GM18517 (cell line): Measurements from ENCODE around the gene PANX3.

ENCODE experiments used
- ATAC-seq: cut with Tn5 transposase; IDR thresholded peaks from one replicate; pipeline ENCODE4 v1.9.1; 2021; ENCODE audit warnings: mild to moderate bottlenecking, moderate library complexity; ENCODE audit not compliant: unreplicated experiment

The PANX3 gene

DNA sequence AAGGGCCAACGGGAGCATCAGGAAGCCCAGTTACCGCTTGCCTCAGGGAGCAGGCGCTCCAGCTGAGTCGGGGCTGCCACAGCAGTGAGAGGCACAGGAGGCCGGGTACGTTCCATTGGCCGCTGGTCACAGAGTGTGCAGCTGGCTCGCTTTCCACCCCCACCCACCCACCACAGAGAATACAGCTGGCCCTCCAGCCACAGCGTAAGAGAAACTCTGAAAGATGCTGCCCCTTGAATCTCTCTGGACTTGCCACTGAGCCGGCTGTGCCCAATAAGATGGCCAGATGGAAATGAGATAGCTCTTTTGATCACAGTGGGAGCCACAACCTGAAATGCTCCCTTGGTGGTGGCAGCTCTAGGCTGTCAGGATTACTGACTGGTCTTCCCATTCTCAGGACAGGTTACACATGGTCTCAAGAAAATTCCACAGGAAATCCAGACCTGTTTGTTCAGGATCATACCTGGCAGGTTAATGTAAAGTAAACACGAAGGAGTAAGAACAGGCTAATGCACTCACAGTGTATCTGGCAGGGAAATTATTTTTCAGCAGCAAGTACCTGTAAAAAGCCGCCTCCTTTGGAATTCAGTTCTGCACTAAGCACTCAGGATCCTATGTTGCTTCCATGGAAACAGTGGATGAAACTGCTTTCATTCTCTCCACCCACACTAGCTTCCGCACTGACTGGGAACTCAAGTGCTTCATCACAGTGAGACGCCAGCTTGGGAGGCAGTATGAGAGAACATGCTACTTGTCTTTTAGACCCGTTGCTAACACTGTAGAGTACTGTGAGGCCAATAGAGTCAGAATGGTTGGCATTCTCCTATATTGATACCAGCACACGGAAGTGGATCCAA, 45.8 kb downstream of the PANX3 start:
- no peak for ATAC-seq

DNA sequence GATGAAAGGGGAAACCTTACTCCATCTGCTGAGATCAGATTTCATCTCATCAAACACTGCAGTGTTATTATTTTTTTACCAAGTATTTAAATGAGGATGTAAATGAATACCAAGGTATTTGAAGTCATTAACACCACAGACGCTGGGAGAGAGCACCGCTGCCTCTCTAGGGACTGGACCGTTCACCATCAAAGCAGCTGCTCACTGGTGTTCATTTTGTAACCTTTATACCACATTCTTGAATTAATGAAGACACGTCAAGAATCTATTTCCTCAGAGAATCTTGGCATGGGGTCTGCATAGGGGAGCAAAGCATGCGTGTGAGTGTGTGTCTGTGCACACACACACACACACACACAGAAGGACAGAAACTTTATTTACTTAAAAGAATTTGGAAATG, 46.7 kb downstream of the PANX3 start:
- ATAC-seq, result no peak

DNA sequence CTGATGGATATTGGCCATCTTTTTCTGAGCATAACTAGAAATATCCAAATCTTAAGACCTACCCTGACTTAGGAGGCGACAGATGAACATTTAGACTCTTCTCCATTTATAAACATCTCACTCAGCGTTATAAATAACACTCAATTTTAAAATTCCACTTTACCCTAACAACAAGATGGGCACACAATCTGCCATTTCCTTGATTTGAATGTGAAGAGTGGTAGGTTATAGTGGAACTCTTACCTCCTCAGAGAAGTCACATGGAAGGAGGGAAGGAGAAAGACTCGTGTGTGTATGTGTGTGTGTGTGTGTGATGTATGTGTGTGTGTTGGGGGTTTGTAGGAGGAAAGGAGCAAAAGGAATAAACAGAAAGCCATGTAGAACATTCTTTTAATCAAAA, 47.3 kb downstream of the PANX3 start:
- no peak for ATAC-seq

DNA sequence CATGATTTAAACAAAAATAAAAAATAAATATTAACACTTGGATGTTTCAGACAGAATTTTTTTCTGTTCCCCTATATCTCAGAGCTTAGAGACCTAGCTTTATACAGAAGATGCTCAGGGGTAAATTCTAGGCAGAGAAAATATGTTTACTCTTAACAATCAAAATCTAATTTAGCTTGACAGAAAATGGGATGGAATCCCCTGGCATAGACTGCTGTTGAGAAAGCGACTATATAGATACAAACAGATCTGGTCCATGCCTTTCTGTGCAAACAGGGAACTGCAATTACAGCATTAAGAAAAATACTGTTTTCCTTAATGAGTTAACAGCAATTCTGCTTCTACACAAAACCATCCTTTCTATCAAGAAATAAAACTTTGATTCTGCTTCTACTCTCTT, 47.8 kb downstream of the PANX3 start:
- no peak for ATAC-seq

DNA sequence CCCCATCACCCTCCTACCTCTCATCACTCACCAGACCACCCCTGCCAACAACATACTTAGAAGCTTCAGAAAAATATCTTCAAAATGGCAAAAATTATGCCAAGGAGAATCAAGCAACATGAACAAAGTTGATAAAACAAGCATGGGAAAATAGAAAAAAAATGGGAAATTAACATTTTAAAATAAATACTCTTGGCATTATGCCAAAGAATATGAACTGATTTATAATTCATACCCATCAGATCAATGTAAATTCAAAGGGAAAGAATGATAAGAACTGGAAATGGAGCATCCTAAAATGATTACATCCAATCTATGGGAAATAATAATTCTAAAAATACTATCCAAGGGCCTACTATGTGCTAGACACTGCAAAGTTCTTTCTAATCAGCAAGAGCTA, 50.3 kb downstream of the PANX3 start:
- no peak for ATAC-seq

DNA sequence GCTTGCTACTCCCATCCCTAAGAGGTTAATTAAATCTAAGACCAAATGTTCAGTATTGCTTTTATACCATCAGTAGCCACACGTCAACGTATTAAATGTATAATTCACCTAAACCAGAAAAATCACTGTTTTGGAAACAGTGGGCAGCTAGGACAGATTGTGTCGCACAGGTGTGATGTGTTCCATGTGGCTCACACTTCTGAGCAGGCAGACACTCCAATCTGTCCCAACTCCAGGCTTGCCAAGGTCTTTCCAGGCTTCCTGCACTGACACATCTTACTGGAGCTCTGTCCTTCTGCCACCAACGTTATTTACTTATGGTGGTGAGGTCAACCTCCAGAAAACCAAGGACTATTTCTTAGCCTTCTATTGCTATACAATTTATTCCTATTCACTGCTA, 50.9 kb downstream of the PANX3 start:
- no peak for ATAC-seq

- no peak for ATAC-seq
Measured at GRCh38 chr11:124663861-124664260, 52.6 kb downstream of the PANX3 start.

GRCh38 chr11:124667601-124668000, 56.4 kb downstream of the PANX3 start:
- ATAC-seq, result no peak

GRCh38 chr11:124669193-124669592, 58.0 kb downstream of the PANX3 start:
- peak; percentile 47 for ATAC-seq
